ENCODE results near the gene C1orf146.
"Not testable (repeated sequence)": the region's sequence is repeated elsewhere in the genome, so short reads cannot be mapped to it uniquely, and the experiment has no call there.

C1orf146 gene

GRCh38 chr1:92276082-92276481 lies 58.4 kb downstream of the C1orf146 start:
- no peak for DNase-seq

- no peak for DNase-seq
Measured at GRCh38 chr1:92277105-92277723, 59.5 kb downstream of the C1orf146 start.

DNA sequence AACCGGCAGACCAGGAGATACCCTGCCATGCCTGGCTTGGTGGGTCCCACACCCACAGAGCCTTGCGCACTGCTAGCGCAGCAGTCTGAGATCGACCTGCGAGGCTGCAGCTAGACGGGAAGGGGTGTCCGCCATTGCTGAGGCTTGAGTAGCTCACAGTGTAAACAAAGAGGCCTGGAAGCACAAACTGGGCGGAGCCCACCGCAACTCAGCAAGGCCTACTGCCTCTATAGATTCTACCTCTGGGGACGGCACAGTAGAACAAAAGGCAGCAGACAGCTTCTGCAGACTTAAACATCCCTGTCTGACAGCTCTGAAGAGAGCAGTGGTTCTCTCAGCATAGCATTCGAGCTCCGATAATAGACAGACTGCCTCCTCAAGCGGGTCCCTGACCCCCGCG lies 62.1 kb downstream of the C1orf146 start:
- not testable (repeated sequence) for DNase-seq

DNA sequence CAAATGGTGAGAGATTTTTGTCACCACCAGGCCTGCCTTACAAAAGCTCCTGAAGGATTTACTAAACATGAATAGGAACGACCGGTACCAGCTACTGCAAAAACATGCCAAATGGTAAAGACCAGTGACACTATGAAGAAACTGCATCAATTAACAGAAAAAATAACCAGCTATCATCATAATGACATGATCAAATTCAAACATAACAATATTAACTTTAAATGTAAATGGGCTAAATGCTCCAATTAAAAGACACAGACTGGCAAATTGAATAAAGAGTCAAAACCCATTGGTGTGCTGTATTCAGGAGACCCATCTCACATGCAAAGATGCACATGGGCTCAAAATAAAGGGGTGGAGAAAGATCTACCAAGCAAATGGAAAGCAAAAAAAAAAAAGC lies 63.7 kb downstream of the C1orf146 start:
- DNase-seq = not testable (repeated sequence)

DNA sequence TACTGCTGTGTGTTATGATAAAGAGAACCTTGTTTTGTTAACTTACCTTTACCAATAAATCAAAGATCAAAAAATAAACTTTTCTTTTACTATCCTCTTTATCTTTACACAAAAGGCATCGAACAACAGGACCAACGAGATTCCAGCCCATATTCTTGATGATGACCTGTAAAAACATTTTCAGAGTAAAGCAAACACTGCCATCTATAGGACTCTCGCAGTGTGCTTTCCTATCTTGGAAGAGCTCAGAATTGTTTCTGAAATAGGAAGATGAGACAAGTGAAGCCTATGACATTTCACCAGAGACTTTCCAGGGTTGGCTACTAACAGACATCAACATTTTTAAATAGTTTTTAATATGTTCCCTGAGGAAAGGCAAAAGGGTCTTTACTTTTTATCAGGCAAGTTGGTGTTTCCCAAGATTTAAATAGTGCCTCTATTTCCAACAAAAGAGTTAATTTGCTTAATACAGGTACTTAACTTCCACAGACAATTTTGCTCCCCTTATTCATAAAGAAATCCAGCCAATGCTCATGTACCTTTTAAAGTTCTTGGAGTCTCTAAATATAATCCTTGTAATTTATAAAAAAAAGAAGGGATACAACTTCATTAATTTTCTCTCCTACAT lies 73.8 kb downstream of the C1orf146 start:
- DNase-seq = no peak
